Memory B cell (primary cell): ENCODE data around the gene RARA.
"Not testable (repeated sequence)": the region's sequence is repeated elsewhere in the genome, so short reads cannot be mapped to it uniquely, and the experiment has no call there.

Experiments used
- ATAC-seq: fragments of 150-1000 bp; cut with Tn5 transposase; 2 replicates; pipeline ENCODE4 v1.10.0; 2021; ENCODE audit warnings: low read depth, mild to moderate bottlenecking, moderate library complexity
- DNase-seq, 2 donors: peaks; one replicate each; pipeline ENCODE4 v3.0.0; 2022; ENCODE audit warnings: low spot score in 2 of 2
- H3K27ac Mint-ChIP-seq: one replicate; pipeline ENCODE4 v1.8.0; 2022; ENCODE audit warnings: mild to moderate bottlenecking, moderate library complexity, mixed read lengths
- H3K27me3 Mint-ChIP-seq: one replicate; pipeline ENCODE4 v1.8.0; 2022; ENCODE audit warnings: mixed read lengths
- H3K36me3 Mint-ChIP-seq: one replicate; pipeline ENCODE4 v1.8.0; 2022; ENCODE audit warnings: mild to moderate bottlenecking, mixed read lengths
- H3K4me1 Mint-ChIP-seq: one replicate; pipeline ENCODE4 v1.8.0; 2022; ENCODE audit warnings: mixed read lengths
- H3K4me3 Mint-ChIP-seq: one replicate; pipeline ENCODE4 v1.8.0; 2022; ENCODE audit warnings: mild to moderate bottlenecking, moderate library complexity, mixed read lengths
- H3K9me3 Mint-ChIP-seq: one replicate; pipeline ENCODE4 v1.8.0; 2022; ENCODE audit warnings: mixed read lengths

RARA gene

DNA sequence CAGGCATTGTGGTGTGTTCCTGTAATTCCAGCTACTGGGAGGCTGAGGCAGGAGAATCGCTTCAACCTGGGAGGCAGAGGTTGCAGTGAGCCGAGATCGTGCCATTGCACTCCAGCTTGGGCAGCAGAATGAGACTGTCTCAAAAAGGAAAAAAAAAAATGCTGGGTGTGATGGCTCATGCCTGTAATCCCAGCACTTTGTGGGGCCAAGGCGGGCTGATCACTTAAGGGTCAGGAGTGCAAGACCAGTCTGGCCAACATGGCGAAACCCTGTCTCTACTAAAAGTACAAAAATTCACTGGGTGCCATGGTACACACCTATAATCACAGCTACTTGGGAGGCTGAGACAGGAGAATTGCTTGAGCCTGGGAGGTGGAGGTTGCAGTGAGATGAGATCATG lies 4.1 kb upstream of the RARA start:
- peaks cover 17% of the 10 kb centered on the region for H3K4me1 Mint-ChIP-seq
- not testable (repeated sequence) for H3K36me3 Mint-ChIP-seq, ATAC-seq, H3K4me3 Mint-ChIP-seq, H3K9me3 Mint-ChIP-seq, H3K27me3 Mint-ChIP-seq, H3K27ac Mint-ChIP-seq, DNase-seq

DNA sequence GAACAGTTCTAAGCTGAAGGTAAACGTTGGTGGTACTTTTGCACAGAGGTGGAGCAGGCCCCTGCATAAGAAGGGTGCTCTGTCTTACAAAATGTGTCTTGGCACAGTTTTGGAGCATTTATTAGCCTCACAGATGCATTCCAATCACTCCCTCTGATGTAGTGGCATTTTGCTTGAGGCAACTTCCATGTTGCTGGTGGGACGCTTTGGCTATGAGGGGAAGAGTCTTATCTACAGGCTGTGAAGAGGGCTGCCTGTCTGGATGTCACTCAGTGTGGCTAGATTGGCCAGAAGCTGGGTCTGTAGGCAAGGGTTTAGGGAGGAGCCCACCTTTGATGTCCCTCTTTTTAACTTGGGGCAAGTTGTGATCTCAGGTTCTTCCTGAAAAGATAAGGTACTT lies 2.6 kb upstream of the RARA start:
- H3K27ac Mint-ChIP-seq: no peak overlapping the region
- DNase-seq: no peak
- H3K4me1 Mint-ChIP-seq: peaks cover 29% of the 10 kb centered on the region
- H3K27me3 Mint-ChIP-seq: no peaks in the 10 kb centered on the region
- no peaks in the 10 kb centered on the region for H3K36me3 Mint-ChIP-seq
- H3K9me3 Mint-ChIP-seq: no peaks in the 10 kb centered on the region
- H3K4me3 Mint-ChIP-seq: no peak overlapping the region
- no peak for ATAC-seq

DNA sequence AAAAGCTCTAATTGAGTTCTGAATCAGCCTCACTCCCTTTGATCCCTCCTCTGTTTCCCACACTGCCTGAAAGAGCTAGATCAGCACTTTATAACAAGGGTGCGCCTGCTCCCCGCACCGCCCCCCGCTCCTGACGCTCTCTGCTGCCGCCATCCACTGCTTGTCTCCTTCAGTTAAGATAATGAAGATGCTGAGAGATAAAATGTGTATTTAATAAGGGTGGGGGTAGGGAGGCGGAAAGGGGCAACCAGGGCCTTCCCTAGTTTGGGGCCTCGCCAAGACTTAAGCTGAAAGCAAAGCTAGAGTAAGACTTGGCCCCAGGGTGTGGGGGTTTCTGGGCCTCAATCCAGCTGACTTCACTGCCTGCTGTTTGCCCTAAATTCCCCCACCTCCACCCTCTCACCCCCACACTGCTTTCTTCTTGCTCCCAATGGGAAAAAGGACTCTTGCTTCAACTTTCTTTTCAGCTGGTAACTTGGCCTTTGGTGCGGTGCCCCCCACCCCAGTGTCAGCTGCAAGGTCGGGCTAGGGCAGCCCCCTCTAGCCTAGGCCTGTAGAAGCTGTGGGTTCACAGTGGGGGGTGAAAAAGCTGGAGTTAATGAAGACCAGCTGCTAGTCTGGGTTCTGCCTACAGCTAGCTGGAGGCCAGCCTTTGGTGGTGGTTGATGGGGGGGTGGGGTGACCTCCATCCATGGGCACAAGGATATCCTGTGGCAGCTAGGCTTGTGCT lies 1.8 kb upstream of the RARA start:
- no peak for ATAC-seq
- DNase-seq: no peak

DNA sequence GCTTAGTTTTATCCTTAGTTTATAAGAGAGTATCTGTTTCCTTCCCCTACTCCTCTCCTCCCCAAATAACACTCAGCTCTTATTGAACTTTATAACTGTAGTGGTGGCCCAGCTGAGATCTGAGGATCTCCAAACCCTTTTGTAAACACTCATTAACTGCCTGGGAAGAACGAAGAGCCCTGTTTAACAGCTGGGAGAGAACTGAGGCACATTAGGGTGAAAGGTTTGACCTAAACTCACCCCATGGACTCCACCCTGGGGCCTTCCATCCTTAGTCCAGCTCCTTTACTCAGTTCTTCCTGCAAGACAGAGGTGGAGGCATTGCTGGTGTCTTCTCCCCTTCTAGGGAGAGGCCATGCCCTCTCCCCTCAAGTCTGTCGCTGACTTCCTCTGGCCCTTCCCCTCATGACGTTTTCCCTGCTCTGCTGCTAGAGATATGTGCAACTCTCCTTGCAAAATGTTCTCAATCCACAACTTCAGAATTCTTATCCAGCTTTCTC lies 1.2 kb upstream of the RARA start:
- Mint-ChIP-seq H3K4me3 (no peak overlapping the region), H3K36me3 (no peaks in the 10 kb centered on the region), H3K9me3 (no peaks in the 10 kb centered on the region), H3K4me1 (peaks cover 40% of the 10 kb centered on the region), H3K27me3 (no peaks in the 10 kb centered on the region), H3K27ac (no peak overlapping the region)
- ATAC-seq (no peak), DNase-seq (no peak)

More for the DNA sequence above, 1.8 kb upstream of the RARA start:
- Mint-ChIP-seq H3K36me3 (no peaks in the 10 kb centered on the region), H3K27me3 (no peaks in the 10 kb centered on the region), H3K4me1 (peaks cover 36% of the 10 kb centered on the region), H3K9me3 (no peaks in the 10 kb centered on the region), H3K4me3 (no peak overlapping the region), H3K27ac (no peak overlapping the region)

DNA sequence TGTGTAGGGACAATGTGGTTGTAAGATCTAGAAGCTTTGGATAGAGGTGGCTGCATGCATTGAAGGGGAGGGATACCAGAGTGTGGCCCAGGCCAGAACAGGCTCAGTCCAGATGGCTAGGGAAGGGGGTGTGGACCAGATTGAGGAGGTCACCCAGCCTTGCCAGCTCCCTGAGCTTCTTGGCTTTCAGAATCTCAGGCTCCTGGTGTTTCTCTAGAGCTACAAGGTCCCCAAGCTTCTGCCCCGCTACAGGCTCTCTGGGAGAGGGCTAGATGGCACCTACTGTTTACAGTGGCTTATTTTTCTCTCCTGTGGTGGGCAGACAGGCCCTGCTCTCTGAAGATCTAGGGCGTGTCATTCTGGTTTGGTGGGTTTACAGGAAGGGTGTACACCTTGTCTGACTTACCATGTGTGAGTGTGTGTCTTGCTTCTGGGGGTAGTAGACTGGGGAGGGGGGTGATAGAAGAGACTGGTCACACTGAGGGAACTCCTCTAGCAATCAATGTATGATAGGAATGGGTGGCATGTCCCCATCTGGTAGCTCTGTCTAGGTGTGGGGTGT lies 1.1 kb downstream of the RARA start:
- DNase-seq (no peak), ATAC-seq (no peak)
- H3K36me3 Mint-ChIP-seq: no peaks in the 10 kb centered on the region
- peaks cover 44% of the 10 kb centered on the region for H3K4me1 Mint-ChIP-seq
- no peaks in the 10 kb centered on the region for H3K9me3 Mint-ChIP-seq
- H3K4me3 Mint-ChIP-seq: no peak overlapping the region
- H3K27me3 Mint-ChIP-seq: no peaks in the 10 kb centered on the region
- H3K27ac Mint-ChIP-seq: peak overlapping the region; percentile 22

DNA sequence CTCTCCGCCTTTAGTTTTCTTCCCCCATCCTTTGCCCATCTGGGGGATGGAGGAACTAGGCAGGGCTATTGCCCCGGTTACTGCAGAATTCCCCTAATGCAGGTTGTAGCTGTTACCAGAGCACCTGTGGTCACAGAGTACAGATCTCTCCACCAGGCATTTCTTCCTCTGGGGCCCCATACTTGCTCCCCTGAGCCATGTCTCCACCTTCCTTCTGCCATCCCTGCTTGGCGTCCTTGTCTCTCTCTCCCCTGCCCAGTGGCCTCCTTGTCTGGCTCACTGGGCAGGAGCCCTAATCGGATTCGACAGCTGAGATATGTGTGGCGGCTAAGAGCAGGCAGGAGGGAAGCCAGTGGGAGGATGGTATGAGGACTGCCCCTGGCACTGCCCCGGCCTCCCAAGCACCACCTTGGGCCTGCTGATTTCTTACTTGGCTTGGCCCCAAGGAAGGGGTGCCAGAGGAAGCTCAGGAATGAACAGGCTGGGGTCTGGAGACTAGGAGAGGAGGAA lies 2.0 kb downstream of the RARA start:
- Mint-ChIP-seq H3K9me3 (no peaks in the 10 kb centered on the region), H3K36me3 (no peaks in the 10 kb centered on the region), H3K4me3 (no peak overlapping the region), H3K27me3 (no peaks in the 10 kb centered on the region), H3K4me1 (peaks cover 44% of the 10 kb centered on the region), H3K27ac (peak overlapping the region; percentile 75)
- ATAC-seq: peak; percentile 69
- no peak for DNase-seq

DNA sequence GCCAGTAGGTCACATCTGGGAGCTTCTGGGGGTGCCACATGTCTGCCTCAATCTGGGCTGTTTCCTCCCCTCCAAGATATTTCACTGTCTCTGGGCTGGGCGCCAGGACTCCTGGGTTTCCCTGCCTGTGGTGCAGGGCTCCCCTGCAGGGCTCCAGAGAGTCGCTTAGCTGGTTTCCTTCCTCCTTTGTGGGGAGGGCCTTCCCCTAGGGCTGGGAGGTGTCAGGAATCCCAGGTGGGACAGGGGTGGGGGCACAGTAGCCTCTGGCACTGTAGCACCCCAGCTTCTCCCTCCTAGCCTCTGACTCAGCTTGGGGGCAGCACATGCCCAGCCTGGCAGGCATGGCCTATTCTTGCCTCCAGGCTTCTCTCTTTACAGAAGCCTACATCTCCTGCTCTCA lies 2.6 kb downstream of the RARA start:
- peak overlapping the region; percentile 43 for H3K4me3 Mint-ChIP-seq
- no peaks in the 10 kb centered on the region for H3K9me3 Mint-ChIP-seq
- H3K27me3 Mint-ChIP-seq: no peaks in the 10 kb centered on the region
- H3K4me1 Mint-ChIP-seq: peaks cover 47% of the 10 kb centered on the region
- ATAC-seq: no peak
- DNase-seq: no peak
- no peaks in the 10 kb centered on the region for H3K36me3 Mint-ChIP-seq
- peak overlapping the region; percentile 75 for H3K27ac Mint-ChIP-seq

DNA sequence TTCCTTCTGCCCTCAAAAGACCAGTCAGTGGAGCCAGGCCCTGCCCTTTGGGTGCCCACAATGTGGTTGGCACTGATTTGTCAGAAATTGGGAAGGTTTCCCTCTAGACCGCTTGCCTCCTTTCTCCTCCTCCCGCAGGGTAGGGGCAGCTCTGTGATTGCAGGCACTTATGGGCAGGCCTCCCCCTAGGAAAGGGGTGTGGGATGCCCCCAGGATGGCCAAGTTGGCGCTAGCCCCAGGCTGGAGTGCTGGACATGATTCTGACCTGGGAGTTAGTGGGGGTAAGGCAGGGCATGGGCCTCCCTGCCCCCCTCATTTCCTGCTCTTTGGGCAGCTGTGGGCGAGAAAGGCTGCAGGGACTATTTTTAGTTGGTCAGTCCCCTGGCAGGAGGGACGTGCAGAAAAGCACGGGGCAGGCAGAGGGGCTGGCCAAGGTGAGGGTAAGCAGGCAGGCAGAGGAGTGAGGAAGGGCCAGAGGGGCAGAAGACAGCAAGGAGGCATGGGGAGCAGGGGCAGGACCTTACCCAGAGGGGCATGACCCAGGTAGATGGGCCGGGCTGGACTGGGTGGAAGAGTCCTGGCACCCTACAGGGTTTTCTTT lies 3.3 kb downstream of the RARA start:
- Mint-ChIP-seq H3K9me3 (no peaks in the 10 kb centered on the region), H3K36me3 (no peaks in the 10 kb centered on the region), H3K4me1 (peaks cover 48% of the 10 kb centered on the region), H3K27ac (peak overlapping the region; percentile 75), H3K4me3 (no peak overlapping the region), H3K27me3 (no peaks in the 10 kb centered on the region)
- DNase-seq: no peak
- ATAC-seq: no peak

DNA sequence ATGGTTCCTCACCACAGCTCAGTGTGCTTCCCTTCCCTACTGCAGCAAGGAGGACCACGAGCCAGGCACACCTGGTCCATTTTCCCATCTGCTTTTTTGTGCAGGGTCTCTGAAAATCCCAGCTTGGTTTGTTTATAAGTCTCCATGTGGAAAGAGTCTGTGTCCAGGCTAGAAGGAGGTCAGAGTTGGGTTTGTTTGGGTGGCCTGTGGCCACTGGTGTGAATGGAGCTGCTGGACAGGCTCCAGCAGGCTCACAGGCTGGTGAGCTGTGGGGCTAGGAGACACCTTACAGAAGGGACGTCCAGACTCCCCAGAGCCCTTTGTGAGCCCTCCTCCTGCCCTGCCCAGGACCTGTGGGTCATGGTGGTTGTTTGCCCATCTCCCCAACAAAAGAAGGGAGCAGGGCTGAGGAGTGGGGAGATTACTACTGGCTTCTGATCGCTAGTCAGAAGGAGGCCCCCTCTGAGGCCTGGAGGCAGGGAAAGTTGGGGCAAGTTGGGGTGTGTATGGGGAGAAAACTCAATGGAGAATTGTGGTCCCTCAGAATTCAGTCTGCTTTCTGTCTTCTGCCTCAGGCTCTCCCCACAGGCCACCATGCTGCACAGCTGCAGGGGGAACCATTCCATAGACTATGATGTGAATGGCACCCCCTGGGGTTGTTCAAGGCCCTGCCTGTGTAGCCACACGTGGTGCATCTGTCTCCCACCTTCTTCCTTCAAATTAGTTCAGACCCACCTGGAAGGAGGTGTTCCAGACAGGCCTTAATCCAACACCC lies 4.1 kb downstream of the RARA start:
- H3K27me3 Mint-ChIP-seq: no peaks in the 10 kb centered on the region
- no peak overlapping the region for H3K4me3 Mint-ChIP-seq
- DNase-seq (no peak), ATAC-seq (no peak)
- peaks cover 52% of the 10 kb centered on the region for H3K4me1 Mint-ChIP-seq
- H3K27ac Mint-ChIP-seq: no peak overlapping the region
- H3K36me3 Mint-ChIP-seq: no peaks in the 10 kb centered on the region
- no peaks in the 10 kb centered on the region for H3K9me3 Mint-ChIP-seq

DNA sequence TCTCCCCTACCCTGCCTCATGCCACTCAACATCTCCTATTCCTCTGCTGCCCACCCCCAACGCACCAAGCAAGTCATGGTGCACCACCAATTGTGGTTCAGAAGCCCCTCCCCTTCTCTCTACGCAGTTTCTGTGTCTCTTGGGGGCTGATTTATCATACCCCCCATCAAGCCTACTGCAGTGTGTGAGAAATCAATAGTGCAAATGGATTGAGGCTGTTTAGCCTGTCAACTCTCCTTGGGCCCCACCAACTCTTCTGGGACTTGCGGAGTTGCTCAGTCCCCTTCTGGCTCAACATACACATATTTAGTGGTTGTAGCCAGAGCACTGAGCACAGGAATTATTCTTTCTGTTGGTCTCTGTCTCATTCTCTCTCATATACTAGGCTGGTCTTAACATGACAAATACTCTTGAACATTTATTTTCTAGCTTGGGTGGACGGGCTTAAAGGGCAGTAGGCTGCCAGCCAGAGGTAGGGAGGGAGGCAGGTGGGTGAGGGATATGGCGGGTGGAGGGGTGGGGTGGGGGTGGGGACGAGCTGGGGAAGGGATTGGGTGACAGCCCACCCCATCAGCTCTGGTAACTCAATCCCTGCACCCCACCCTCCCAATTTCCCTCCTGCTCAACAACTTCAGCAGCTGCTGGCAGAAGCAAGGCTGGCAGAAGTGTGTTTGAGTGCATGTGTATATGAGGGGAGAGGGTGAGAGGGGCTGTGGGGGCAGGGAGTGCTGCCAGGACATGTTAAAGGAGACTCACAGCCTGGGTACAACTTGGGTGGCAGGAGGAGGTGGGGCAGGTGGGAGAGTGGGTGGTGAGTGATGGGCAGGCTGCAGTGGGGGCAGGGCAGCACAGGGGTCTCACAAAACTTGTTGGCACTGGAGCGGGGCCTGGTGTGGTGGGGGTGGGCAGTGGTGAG lies 4.9 kb downstream of the RARA start:
- no peak for ATAC-seq
- H3K9me3 Mint-ChIP-seq: no peaks in the 10 kb centered on the region
- DNase-seq: no peak
- H3K36me3 Mint-ChIP-seq: no peaks in the 10 kb centered on the region
- H3K27me3 Mint-ChIP-seq: no peaks in the 10 kb centered on the region
- H3K4me1 Mint-ChIP-seq: peaks cover 54% of the 10 kb centered on the region
- H3K4me3 Mint-ChIP-seq: no peak overlapping the region
- no peak overlapping the region for H3K27ac Mint-ChIP-seq

DNA sequence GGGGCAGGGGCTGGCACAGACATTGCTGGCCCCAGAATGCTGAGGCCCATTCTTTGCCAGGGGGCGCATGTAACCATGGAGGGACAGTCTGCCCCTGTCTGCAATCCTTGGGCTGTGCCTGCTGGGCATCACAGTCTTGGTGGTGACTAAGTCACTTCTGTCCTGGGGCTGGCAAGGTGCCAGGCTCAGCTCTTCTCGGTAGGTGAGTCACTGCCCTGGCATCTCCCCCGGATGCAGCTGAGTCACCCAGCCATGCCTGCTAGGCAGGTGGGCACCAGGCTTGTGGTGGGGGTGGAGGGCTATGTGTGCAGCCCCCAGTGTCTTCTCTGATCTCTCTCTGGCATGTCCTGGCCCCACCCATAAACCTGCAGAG lies 5.6 kb downstream of the RARA start:
- Mint-ChIP-seq H3K27ac (no peak overlapping the region), H3K4me3 (no peak overlapping the region), H3K36me3 (no peaks in the 10 kb centered on the region), H3K4me1 (peaks cover 56% of the 10 kb centered on the region), H3K27me3 (no peaks in the 10 kb centered on the region), H3K9me3 (no peaks in the 10 kb centered on the region)
- DNase-seq: no peak
- peak; percentile 5 for ATAC-seq

DNA sequence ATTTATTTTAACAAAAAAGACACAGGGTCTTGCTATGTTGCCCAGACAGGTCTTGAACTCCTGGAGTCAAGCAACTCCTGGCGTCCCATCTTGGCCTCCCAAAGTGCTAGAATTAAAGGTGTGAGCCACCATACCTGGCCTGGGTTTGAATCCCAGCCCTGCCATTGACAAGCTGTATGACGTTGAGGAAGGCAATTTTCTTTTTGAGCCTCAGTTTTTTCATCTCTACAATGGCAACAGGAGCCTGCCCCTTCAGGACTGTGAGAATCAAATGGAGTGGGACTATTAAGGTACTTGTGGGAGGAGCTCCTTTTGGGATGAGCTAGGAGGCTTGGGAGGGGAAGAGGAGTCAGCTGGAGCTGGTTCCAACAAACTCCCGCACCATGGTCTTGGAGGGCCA lies 6.2 kb downstream of the RARA start:
- Mint-ChIP-seq H3K27ac (no peak overlapping the region), H3K9me3 (no peaks in the 10 kb centered on the region), H3K4me3 (no peak overlapping the region), H3K27me3 (no peaks in the 10 kb centered on the region), H3K4me1 (peaks cover 56% of the 10 kb centered on the region), H3K36me3 (no peaks in the 10 kb centered on the region)
- DNase-seq: no peak
- no peak for ATAC-seq
